OCI-LY1 (cell line): Measurements from ENCODE around the gene CFP.

Experiments used
- H2AFZ ChIP-seq: fragments of 200-600 bp; sonication (generic), shearing (Covaris generic); 2 replicates; pipeline ENCODE4 v1.6.0; 2014; ENCODE audit warnings: antibody characterized with exemption, mild to moderate bottlenecking, low read length
- H3F3A ChIP-seq: fragments of 200-600 bp; sonication (generic), shearing (Covaris generic); 2 replicates; pipeline ENCODE4 v1.6.0; 2014; ENCODE audit warnings: mild to moderate bottlenecking, antibody characterized with exemption, low read length, moderate library complexity; ENCODE audit not compliant: insufficient read depth
- H3K27ac ChIP-seq: fragments of 200-600 bp; sonication (generic); 2 replicates; pipeline ENCODE4 v1.5.1; 2014; ENCODE audit warnings: low read length, mixed run types, mild to moderate bottlenecking, low read depth; ENCODE audit not compliant: poor library complexity, severe bottlenecking
- H3K27me3 ChIP-seq: fragments of 200-600 bp; sonication (generic); 2 replicates; pipeline ENCODE4 v1.6.0; 2014; ENCODE audit warnings: antibody characterized with exemption, mild to moderate bottlenecking, low read length, moderate library complexity; ENCODE audit not compliant: insufficient read depth
- H3K36me3 ChIP-seq: fragments of 200-600 bp; sonication (generic); 2 replicates; pipeline ENCODE4 v1.6.1; 2014; ENCODE audit warnings: mild to moderate bottlenecking, antibody characterized with exemption, low read length, moderate library complexity, mixed read lengths; ENCODE audit not compliant: insufficient read depth
- H3K4me1 ChIP-seq: fragments of 200-600 bp; sonication (generic); 2 replicates; pipeline ENCODE4 v1.5.1; 2014; ENCODE audit warnings: mild to moderate bottlenecking, low read length, moderate library complexity; ENCODE audit not compliant: insufficient read depth, severe bottlenecking
- H3K4me2 ChIP-seq: fragments of 200-600 bp; sonication (generic), shearing (Covaris generic); 2 replicates; pipeline ENCODE4 v1.6.1; 2014; ENCODE audit warnings: low read length
- H3K4me3 ChIP-seq: fragments of 200-600 bp; sonication (generic); 2 replicates; pipeline ENCODE4 v1.5.1; 2014; ENCODE audit warnings: low read length, low read depth, mild to moderate bottlenecking, mixed read lengths; ENCODE audit not compliant: poor library complexity, severe bottlenecking
- H3K79me2 ChIP-seq: fragments of 200-600 bp; shearing (Covaris generic); 2 replicates; pipeline ENCODE4 v1.6.1; 2016; ENCODE audit warnings: mixed run types, low read length, mixed read lengths; ENCODE audit not compliant: insufficient read depth
- H3K9ac ChIP-seq: fragments of 200-600 bp; sonication (generic), shearing (Covaris generic); 2 replicates; pipeline ENCODE4 v1.6.1; 2014; ENCODE audit warnings: mild to moderate bottlenecking, low read length, mixed read lengths
- H3K9me2 ChIP-seq: fragments of 200-600 bp; sonication (generic), shearing (Covaris generic); 2 replicates; pipeline ENCODE4 v1.6.1; 2014; ENCODE audit warnings: low read depth, mild to moderate bottlenecking, low read length, mixed read lengths
- H3K9me3 ChIP-seq: fragments of 200-600 bp; shearing (Covaris generic); 2 replicates; pipeline ENCODE4 v1.6.1; 2014; ENCODE audit warnings: low read length, mixed read lengths
- H4K20me1 ChIP-seq: fragments of 200-600 bp; sonication (generic), shearing (Covaris generic); 2 replicates; pipeline ENCODE4 v1.6.0; 2016; ENCODE audit warnings: mild to moderate bottlenecking, low read length; ENCODE audit not compliant: insufficient read depth
- CTCF ChIP-seq: fragments of 200-600 bp; sonication (generic), shearing (Covaris generic); IDR thresholded peaks from 2 replicates; pipeline ENCODE4 v1.5.1; 2017; ENCODE audit warnings: mild to moderate bottlenecking, antibody characterized with exemption, low read length, moderate library complexity, mixed read lengths
- EZH2 ChIP-seq: fragments of 200-600 bp; sonication (generic), shearing (Covaris generic); IDR thresholded peaks from 2 replicates; pipeline ENCODE4 v1.8.0; 2017; ENCODE audit warnings: borderline replicate concordance, mixed run types, mild to moderate bottlenecking, antibody characterized with exemption, low read length, moderate library complexity, mixed read lengths

CFP gene

GRCh38 chrX:47628982-47629381 lies 748 bp downstream of the CFP start:
- no peak overlapping the region for H3K4me3 ChIP-seq
- TF ChIP-seq EZH2 (no peak), CTCF (no peak)
- H3K9me3 ChIP-seq, result no peaks in the 10 kb centered on the region
- no peaks in the 10 kb centered on the region for H3F3A ChIP-seq
- H3K9me2 ChIP-seq, result no peaks in the 10 kb centered on the region
- H3K4me1 ChIP-seq, result peaks cover 6% of the 10 kb centered on the region
- no peak overlapping the region for H3K27ac ChIP-seq
- no peaks in the 10 kb centered on the region for H3K79me2 ChIP-seq
- no peak overlapping the region for H3K4me2 ChIP-seq
- H3K27me3 ChIP-seq, result no peaks in the 10 kb centered on the region
- no peaks in the 10 kb centered on the region for H4K20me1 ChIP-seq
- H3K36me3 ChIP-seq, result peaks cover 3% of the 10 kb centered on the region; the same call in 1 of the 2 replicates
- no peak overlapping the region for H3K9ac ChIP-seq
- H2AFZ ChIP-seq, result no peak overlapping the region

DNA sequence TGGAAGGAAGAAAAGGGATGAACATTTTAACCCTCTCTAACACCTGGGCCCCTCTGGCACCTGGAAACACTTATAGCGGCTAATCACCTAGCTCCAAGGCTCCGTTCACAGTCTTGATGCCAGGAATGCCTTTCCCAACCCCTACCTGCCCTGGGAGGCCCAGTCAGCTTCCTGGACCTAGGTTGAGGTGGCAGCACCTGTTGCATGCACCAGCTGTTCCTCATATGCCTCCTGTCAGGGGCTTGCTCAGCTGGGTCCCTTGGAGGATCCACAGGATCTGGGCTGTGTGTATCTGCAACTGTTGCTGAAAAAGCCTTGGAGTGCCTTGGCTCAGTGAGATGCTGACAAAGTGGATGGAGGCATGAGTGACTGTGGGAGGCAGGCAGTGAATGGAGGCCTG lies 4.4 kb downstream of the CFP start:
- peaks cover 6% of the 10 kb centered on the region for H3K4me1 ChIP-seq
- H3K36me3 ChIP-seq, result no peaks in the 10 kb centered on the region
- no peak overlapping the region for H2AFZ ChIP-seq
- H3K9me2 ChIP-seq, result no peaks in the 10 kb centered on the region
- TF ChIP-seq EZH2 (no peak), CTCF (no peak)
- no peak overlapping the region for H3K27ac ChIP-seq
- no peak overlapping the region for H3K4me2 ChIP-seq
- H4K20me1 ChIP-seq, result no peaks in the 10 kb centered on the region
- H3K9ac ChIP-seq, result no peak overlapping the region
- H3K79me2 ChIP-seq, result no peaks in the 10 kb centered on the region
- H3K9me3 ChIP-seq, result no peaks in the 10 kb centered on the region
- H3F3A ChIP-seq, result no peaks in the 10 kb centered on the region
- no peaks in the 10 kb centered on the region for H3K27me3 ChIP-seq
- no peak overlapping the region for H3K4me3 ChIP-seq

DNA sequence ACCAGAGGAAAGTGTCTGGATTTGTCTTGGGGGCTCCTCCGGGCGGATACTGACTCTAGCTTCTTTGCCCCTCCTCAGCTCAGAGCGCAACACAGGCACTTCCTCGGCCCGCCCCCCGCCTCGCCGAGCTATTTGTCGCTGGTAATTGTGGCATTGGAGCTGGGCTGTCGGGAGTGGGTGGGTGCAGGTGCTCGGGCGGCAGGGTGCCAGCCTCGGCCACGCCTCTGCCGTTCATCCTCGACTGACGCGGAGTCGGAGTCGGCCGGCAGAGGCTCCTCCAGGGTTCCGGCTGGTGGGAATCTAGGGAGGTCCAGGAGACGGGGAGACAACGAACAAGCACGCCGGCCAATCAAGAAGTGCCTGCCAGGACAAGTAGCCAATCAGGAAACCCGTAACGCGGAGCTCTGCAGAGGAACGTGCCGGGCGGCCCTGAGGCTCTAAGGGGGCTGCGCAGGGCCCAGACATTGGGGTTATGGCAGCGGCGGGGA lies 6.1 kb downstream of the CFP start:
- Histone ChIP-seq H3K9me2 (no peaks in the 10 kb centered on the region), H3K4me2 (peak overlapping the region; percentile 81), H3K4me1 (no peaks in the 10 kb centered on the region), H3K27me3 (no peaks in the 10 kb centered on the region), H4K20me1 (no peaks in the 10 kb centered on the region), H3F3A (no peaks in the 10 kb centered on the region), H3K27ac (no peak overlapping the region), H2AFZ (no peak overlapping the region), H3K36me3 (no peaks in the 10 kb centered on the region), H3K79me2 (no peaks in the 10 kb centered on the region), H3K9ac (peak overlapping the region; percentile 34; the same call in 1 of the 2 replicates), H3K9me3 (no peaks in the 10 kb centered on the region), H3K4me3 (peak overlapping the region; percentile 61)
- TF ChIP-seq EZH2 (no peak), CTCF (no peak)
